Natural killer cell (primary cell): ENCODE measurements around the gene TACC2. TPM values are rescaled to one million over a fixed set of nuclear protein-coding genes. Genes with fewer than 3 reads are reported as not detected.

Source experiments
- ATAC-seq, 3 donors: fragments of 150-1000 bp in 2 of 3; fragments of 200-7000 bp in 1 of 3; cut with Tn5 transposase; 1 replicate in 1 of 3; 2 replicates in 2 of 3; pipeline ENCODE4 v1.10.0; 2021; ENCODE audit warnings: mild to moderate bottlenecking in 2 of 3, moderate library complexity in 2 of 3
- DNase-seq, 2 donors: peaks; one replicate each; pipeline versions ENCODE4 v3.0.0 to v3.0.0-alpha.2; 2013 to 2021; ENCODE audit warnings: mixed read lengths in 1 of 2
- H3K27ac ChIP-seq: one replicate; pipeline ENCODE4 v1.5.1; 2013; ENCODE audit warnings: mild to moderate bottlenecking, low read length
- H3K27me3 ChIP-seq: one replicate; pipeline ENCODE4 v1.6.1; 2013; ENCODE audit warnings: low read length; ENCODE audit not compliant: control insufficient read depth, insufficient read depth
- H3K36me3 ChIP-seq: one replicate; pipeline ENCODE4 v1.6.1; 2013; ENCODE audit warnings: low read length; ENCODE audit not compliant: control insufficient read depth, insufficient read depth
- H3K4me1 ChIP-seq: one replicate; pipeline ENCODE4 v1.6.1; 2013; ENCODE audit warnings: low read length; ENCODE audit not compliant: control insufficient read depth, insufficient read depth
- H3K4me3 ChIP-seq: one replicate; pipeline ENCODE4 v1.5.1; 2013; ENCODE audit warnings: low read length
- H3K9me3 ChIP-seq: one replicate; pipeline ENCODE4 v1.6.1; 2013; ENCODE audit warnings: low read length; ENCODE audit not compliant: control insufficient read depth, insufficient read depth
- H3K27ac Mint-ChIP-seq, 2 donors: one replicate each; pipeline ENCODE4 v1.8.0; 2022; ENCODE audit warnings: mild to moderate bottlenecking in 2 of 2, mixed read lengths in 2 of 2, moderate library complexity in 1 of 2
- H3K27me3 Mint-ChIP-seq, 2 donors: one replicate each; pipeline ENCODE4 v1.8.0; 2022; ENCODE audit warnings: low read depth in 2 of 2, mixed read lengths in 2 of 2
- H3K36me3 Mint-ChIP-seq: one replicate; pipeline ENCODE4 v1.8.0; 2022; ENCODE audit warnings: mixed read lengths
- H3K4me1 Mint-ChIP-seq, 2 donors: one replicate each; pipeline ENCODE4 v1.8.0; 2022; ENCODE audit warnings: mixed read lengths in 2 of 2
- H3K4me3 Mint-ChIP-seq: one replicate; pipeline ENCODE4 v1.8.0; 2022; ENCODE audit warnings: mild to moderate bottlenecking, moderate library complexity, mixed read lengths
- H3K9me3 Mint-ChIP-seq, 2 donors: one replicate each; pipeline ENCODE4 v1.8.0; 2022; ENCODE audit warnings: mixed read lengths in 2 of 2
- CTCF ChIP-seq: fragments of 200-600 bp; IDR thresholded peaks from one replicate; pipeline ENCODE4 v1.8.0; 2022; ENCODE audit warnings: antibody characterized with exemption
- WGBS: methylation state at CpG from one replicate; pipeline ENCODE4 v1.1.7; 2013; ENCODE audit warnings: missing lambda C conversion rate; ENCODE audit not compliant: insufficient coverage; 5-methylcytosine and 5-hydroxymethylcytosine counted together
- intact Hi-C: fragments of 100-400 bp; cut with micrococcal nuclease; formaldehyde crosslinking; loops from one replicate; pipeline ENCODE4 v1.14.2; 2022
- total RNA-seq, 4 donors: library from RNA; stranded (reverse); fragments of 120-200 nt in 1 of 4; gene quantifications; one replicate each; pipeline versions ENCODE4 v1.2.3 to v1.2.4, GENCODE V29; 2013 to 2022

TACC2 gene
- total RNA-seq, 3 donors from 2014 or later (not counting 1 experiment from before 2014, with no cell fraction given), result not detected

- WGBS, result 72% methylated on average over 10 of the region's 10 CpGs
- Mint-ChIP-seq H3K27me3 (peaks cover 7 to 14% of the 10 kb centered on the region in 2 donors), H3K4me3 (no peak overlapping the region), H3K4me1 (no peaks in the 10 kb centered on the region), H3K27ac (no peak overlapping the region), H3K36me3 (no peaks in the 10 kb centered on the region), H3K9me3 (no peaks in the 10 kb centered on the region)
- intact Hi-C loops, result no loop called here
- no peak for ATAC-seq
- Histone ChIP-seq H3K27ac (no peak overlapping the region), H3K4me3 (no peak overlapping the region), H3K9me3 (no peaks in the 10 kb centered on the region), H3K4me1 (no peaks in the 10 kb centered on the region), H3K36me3 (no peaks in the 10 kb centered on the region), H3K27me3 (no peaks in the 10 kb centered on the region)
- no peak for DNase-seq
- no peak for TF ChIP-seq CTCF
Observed at GRCh38 chr10:122154031-122154544, 165.1 kb downstream of the TACC2 start.

GRCh38 chr10:122154545-122155366, 165.8 kb downstream of the TACC2 start:
- no peak for ATAC-seq
- H3K4me1 ChIP-seq, result no peaks in the 10 kb centered on the region
- Mint-ChIP-seq H3K4me3 (no peak overlapping the region), H3K36me3 (no peaks in the 10 kb centered on the region), H3K27me3 (peaks cover 9 to 18% of the 10 kb centered on the region in 2 donors), H3K9me3 (no peaks in the 10 kb centered on the region), H3K27ac (no peak overlapping the region), H3K4me1 (no peaks in the 10 kb centered on the region)
- no peak overlapping the region for H3K4me3 ChIP-seq
- 62% methylated on average over 21 of the region's 22 CpGs for WGBS
- H3K36me3 ChIP-seq, result no peaks in the 10 kb centered on the region
- H3K27ac ChIP-seq, result no peak overlapping the region
- H3K9me3 ChIP-seq, result no peaks in the 10 kb centered on the region
- H3K27me3 ChIP-seq, result no peaks in the 10 kb centered on the region
- no peak for DNase-seq
- no peak for TF ChIP-seq CTCF
- intact Hi-C loops, result no loop called here

DNA sequence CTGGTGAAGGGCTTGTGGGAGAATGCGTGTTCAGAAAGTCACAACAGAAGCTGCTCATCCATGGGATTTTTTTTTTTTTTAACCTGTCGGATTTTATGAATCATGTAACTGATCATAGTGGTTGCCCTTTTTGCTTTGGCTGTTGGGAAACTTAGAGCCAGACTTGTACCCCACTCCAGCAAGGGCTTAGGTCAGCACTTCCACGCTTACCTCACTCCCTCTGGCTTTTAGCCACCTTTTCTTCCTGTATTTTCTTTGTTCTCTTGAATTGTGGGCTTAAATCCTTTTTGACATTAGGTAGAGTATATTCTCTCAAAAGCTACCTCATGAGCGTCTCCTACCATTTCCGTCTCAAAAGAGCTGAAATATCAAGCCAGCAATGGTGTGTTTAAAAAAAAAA, 168.5 kb downstream of the TACC2 start:
- Mint-ChIP-seq H3K36me3 (no peaks in the 10 kb centered on the region), H3K4me3 (no peak overlapping the region), H3K27me3 (peaks cover 29 to 45% of the 10 kb centered on the region in 2 donors), H3K27ac (no peak overlapping the region), H3K4me1 (no peaks in the 10 kb centered on the region), H3K9me3 (no peaks in the 10 kb centered on the region)
- Histone ChIP-seq H3K27ac (no peak overlapping the region), H3K4me1 (no peaks in the 10 kb centered on the region), H3K4me3 (no peak overlapping the region), H3K36me3 (no peaks in the 10 kb centered on the region), H3K27me3 (no peaks in the 10 kb centered on the region), H3K9me3 (no peaks in the 10 kb centered on the region)
- 74% methylated on average over 5 of the region's 5 CpGs for WGBS
- intact Hi-C loops, result no loop called here
- no peak for TF ChIP-seq CTCF
- ATAC-seq (no peak), DNase-seq (no peak)
